Retina (tissue), 1 donor: ENCODE data around the gene PLXDC1.
"Not testable (repeated sequence)": the region's sequence is repeated elsewhere in the genome, so short reads cannot be mapped to it uniquely, and the experiment has no call there.

Experiments
- DNase-seq: peaks from one replicate; pipeline ENCODE4 v3.0.0-alpha.2; 2016

Gene PLXDC1

DNA sequence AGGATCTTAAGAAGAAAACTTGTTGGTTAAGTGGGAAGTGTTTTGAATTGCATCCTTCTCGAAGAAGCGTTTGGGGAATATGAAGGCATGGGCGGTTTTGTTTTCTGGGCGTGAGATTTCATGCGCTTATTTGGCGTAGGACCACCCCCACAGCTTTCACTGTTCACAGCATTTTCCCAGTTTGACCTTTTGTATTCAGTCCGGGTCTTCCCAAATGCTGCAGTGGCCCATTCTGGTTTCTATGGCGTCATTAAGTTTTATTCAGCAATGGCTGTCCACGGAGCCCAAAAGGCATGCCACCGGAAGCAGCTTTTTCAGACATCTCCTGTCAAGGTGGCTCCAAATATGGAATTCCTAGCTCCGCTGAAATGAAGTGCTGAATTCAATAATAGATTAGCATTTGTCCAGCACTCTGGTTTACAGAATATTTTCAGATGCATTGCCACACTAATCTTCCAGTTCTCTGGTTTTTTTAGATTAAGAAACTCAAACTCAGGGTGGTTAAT lies 93.7 kb downstream of the PLXDC1 start:
- no peak for DNase-seq

DNA sequence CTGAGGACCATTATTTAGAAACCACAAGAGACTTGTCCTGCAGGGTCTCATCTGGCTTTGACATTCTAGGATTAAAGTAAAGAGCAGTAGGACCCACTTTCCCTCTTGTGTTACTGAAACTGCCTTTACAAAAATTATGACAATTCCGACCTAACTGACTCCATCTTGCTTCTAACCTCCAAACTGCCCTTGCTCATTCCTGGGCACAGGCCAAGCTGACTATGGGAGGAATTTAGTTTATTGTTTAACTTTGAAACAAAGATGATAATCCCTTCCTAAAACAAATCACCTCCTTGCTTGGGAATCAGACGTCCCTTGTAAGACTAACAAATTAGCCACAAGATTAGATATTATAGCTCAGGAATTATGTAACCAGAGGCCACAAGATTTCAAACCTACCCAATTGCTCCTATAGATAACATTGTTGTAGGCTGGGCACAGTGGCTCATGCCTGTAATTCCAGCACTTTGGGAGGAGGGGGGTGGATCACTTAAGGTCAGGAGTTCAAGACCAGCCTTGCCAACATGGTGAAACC lies 97.3 kb downstream of the PLXDC1 start:
- no peak for DNase-seq

GRCh38 chr17:39052423-39052822 lies 99.0 kb downstream of the PLXDC1 start:
- not testable (repeated sequence) for DNase-seq

DNA sequence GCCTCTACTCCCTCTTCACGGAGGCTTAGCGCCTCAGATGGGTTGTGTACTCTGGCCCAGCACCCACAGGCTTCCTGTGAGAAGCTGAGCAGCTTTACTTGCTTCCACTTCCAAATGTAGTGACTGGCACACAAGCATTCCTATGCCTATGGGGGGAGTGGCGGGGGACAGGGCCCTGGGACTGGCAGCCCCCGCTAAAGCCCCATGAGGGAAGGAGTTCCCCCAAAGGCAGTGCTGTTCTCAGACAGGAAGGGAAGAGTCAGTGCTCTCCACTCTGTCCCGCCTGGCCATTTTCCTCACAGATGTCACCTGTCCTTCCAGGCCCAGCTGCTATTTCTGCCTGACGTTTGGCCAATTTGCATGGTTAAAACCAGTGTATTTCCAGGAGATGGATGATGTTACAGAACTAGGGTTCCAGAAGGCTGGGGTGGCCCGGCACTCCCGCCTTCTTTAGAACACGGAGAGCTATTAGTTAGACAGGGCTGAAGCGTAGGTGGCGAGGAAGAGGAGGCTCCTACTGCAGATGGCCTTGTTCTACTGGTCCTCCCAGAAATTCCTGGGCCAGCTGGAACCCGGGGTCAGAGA lies 100.3 kb downstream of the PLXDC1 start:
- no peak for DNase-seq

GRCh38 chr17:39045948-39046679 lies 105.3 kb downstream of the PLXDC1 start:
- DNase-seq: no peak

- DNase-seq: no peak
Measured at GRCh38 chr17:39036009-39036408, 115.4 kb downstream of the PLXDC1 start.

- DNase-seq: not testable (repeated sequence)
Measured at GRCh38 chr17:39035578-39035977, 115.9 kb downstream of the PLXDC1 start.

DNA sequence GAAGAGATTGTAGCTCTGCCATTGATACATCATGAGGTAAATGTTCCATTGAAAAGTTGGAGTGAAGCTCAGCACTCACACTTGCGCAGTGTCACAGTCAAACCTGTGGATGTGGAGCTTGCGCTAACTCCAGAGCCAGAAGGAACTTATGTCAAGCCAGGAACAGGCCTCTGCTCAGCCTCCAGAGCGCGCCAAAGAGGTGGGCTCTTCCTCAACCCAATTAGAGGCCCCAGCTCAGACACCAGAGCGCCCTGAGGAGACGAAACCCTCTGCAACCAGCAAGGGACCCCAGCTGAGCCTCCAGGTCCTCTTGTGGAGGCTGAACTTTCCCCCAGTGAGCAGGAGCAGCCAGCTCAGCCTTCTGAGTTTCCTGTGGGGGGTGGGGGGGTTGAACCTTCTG lies 122.7 kb downstream of the PLXDC1 start:
- DNase-seq: no peak

DNA sequence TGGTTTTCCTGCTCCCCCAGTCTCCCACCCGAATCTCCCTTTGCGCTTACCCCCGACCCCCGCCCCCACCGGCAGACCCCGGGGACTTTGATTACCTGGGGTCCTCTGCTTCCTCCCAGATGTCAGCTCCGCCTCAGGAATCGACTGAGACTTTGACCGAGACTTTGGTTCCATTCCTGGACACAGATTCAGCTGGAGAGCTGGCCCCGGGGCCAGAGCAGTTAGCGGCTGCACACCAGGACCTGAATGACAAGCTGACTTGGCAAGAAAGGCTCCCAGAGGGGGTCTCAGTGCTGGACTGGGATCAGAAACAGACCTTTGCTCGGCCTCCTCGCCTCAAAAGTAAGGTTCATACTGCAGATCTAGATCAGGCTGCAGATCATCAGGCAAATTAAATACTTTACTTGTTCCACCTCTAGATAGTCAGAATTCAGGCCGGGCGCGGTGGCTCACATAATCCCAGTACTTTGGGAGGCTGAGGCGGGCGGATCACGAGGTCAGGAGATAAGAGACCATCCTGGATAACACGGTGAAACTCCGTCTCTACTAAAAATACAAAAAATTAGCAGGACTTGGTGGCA lies 123.9 kb downstream of the PLXDC1 start:
- no peak for DNase-seq

DNA sequence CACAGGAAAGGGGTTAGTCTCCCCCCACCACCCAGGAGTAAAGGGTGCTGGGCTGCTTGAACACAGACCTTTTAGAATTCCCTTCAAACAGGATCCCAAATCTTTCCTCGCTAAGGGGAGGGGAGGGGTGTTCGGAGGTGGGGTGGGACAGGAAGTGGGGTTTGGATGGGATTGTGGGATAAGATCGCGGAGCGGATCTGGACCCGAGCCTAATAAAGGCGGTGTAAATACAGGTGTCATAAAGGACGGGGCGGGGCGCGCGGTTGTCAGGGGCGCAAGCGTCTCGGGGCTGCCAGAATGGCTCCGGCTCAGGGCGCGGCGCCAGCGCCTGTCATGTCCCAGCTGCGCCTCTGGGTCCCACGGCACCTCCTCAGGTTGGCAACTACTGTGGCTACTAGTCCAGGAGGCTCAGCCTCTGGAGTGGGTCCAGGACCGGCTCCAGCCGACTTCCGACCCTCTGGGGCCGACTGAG lies 124.4 kb downstream of the PLXDC1 start:
- peak; percentile 20 for DNase-seq

- DNase-seq: not testable (repeated sequence)
Measured at GRCh38 chr17:39026346-39026745, 125.1 kb downstream of the PLXDC1 start.

- no peak for DNase-seq
Measured at GRCh38 chr17:39022924-39023323, 128.5 kb downstream of the PLXDC1 start.

- not testable (repeated sequence) for DNase-seq
Measured at GRCh38 chr17:39020037-39020436, 131.4 kb downstream of the PLXDC1 start.

GRCh38 chr17:39018267-39019134 lies 132.9 kb downstream of the PLXDC1 start:
- DNase-seq: no peak

DNA sequence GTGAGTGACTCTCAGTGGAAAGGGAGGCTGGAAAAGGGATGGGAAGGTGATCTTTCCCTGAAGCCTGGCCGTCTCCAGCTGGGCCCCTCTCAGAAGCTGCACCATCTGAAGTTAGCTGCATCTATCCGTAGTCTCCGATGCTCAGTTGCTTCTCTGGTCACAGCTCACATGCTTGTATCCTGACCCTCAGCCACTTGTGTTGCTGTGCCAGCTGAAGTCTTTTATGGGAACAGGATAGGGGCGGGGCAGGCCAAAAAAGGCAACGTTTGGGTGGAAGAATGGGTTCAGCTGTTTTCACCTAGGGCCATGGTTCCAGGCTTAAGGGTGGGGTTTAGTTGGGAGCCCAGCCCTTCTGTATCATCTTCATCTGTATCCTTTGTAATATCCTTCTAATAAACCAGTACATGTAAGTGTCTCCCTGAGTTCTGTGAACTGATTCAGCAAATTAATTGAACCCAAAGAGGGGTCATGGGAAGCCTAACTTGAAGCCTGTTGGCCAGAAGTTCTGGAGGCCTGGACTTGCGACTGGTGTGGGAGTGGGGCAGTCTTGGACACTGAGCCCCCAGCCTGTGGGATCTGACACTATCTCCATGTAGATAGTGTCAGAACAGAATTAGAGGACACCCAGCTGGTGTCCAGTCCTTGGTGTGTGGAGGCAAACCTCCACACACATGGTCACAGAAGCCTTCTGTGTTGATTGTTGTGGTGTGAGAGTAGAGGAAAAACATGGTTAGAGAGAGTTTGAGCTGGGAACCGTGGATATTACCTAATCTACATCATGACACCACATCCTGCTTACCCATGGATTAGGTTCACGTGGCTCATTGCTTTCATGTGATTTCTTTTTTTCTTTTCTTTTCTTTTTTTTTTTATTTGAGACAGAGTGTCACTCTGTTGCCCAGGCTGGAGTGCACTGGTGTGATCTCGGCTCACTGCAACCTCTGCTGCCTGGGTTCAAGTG lies 135.0 kb downstream of the PLXDC1 start:
- DNase-seq: no peak

DNA sequence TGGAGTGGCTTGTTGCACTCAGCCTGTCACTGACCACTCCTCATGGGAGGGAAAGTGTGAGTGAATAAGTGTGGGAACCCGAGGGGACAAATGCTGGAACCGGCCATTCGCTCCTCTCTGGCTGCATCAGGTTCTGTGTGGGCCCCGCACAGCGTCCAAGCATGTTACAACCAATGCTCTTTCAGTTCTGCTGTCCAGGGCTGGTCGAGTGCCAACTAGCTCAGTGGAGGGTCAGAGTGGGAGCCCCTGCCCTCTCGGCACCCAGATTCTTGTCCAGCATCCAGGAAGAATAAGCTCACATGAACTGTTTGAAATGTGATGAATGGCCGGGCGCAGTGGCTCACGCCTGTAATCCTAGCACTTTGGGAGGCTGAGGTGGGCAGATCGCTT lies 135.9 kb downstream of the PLXDC1 start:
- DNase-seq: no peak

- DNase-seq: no peak
Measured at GRCh38 chr17:39014795-39015545, 136.5 kb downstream of the PLXDC1 start.

DNA sequence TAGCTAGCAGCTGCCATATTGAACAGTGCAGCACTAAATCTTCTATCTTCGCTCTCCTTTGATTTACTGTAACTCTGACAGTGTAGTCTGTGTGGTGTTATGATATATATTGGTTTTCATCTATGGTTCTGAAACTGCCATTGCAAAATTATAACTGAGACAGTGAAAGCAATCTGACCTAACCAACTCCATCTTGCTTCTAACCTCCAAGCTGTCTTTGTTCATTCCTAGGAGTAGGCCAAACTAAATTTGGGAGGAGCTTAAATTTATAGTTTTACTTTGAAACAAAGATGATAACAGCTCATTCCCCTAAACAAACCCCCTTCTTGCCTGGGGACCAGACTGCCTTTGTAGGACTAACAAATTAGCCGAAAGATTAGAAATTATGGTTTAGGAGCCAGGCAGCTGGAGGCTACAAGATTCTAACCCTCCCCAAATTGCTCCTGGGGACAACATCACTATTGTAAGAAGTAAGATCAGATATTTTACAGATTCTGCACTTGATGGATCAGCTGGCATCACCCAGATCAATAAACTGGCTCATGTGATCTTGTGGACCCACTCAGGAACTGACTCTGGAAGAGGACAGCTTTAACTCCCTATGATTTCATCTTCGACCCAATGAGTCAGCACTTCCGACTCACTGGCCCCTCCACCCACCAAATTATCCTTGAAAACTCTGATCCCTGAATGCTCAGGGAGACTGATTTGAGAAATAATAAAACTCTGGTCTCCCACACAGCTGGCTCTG lies 137.2 kb downstream of the PLXDC1 start:
- DNase-seq: peak; percentile 9
